ENCODE measurements around the gene VPS33A. TPM values are rescaled to one million over a fixed set of nuclear protein-coding genes. Genes with fewer than 3 reads are reported as not detected.

VPS33A gene
- total RNA-seq, 2 donors from 2014 or later: 10.7 to 12.5 TPM

- ATAC-seq (ENCODE audit: insufficient number of reproducible peaks, low FRiP score, low read depth) (no peak), DNase-seq (ENCODE audit: low spot score) (no peak)
- Histone ChIP-seq H3K27me3 (replicated peaks; ENCODE audit: insufficient read depth) (no peaks in the 10 kb centered on the region), H3K4me3 (no peak overlapping the region), H3K36me3 (peaks cover 27% of the 10 kb centered on the region), H3K27ac (no peak overlapping the region), H3K9me3 (no peaks in the 10 kb centered on the region), H3K4me1 (ENCODE audit: control insufficient read depth in 1 of 2, low read depth in 2 of 2) (no peaks in the 10 kb centered on the region)
- no peak for TF ChIP-seq CTCF (IDR thresholded peaks at IDR 0.05)
Observed at GRCh38 chr12:122250536-122250935, 15.8 kb downstream of the VPS33A start.

DNA sequence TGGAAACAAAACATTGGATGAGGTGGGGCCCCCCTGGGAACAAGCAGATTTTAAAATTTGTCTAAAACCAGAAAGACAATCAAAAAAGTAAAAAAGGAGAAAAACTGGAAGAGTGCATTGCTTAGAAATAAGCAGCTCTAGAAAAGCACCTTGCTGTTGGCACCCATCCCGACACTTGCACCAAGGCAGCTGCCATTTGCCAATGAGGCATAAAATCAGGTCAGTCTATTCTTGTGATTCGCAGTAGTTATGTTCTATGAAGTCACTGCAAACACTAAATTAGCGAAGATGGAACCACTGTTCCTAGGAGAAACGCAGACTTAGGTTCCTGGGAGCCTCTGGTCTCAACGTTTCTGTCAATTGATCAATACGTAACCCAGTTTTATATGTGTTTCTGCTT is 16.2 kb downstream of the VPS33A start:
- peaks cover 27% of the 10 kb centered on the region for H3K36me3 ChIP-seq
- no peak for TF ChIP-seq CTCF (IDR thresholded peaks at IDR 0.05)

DNA sequence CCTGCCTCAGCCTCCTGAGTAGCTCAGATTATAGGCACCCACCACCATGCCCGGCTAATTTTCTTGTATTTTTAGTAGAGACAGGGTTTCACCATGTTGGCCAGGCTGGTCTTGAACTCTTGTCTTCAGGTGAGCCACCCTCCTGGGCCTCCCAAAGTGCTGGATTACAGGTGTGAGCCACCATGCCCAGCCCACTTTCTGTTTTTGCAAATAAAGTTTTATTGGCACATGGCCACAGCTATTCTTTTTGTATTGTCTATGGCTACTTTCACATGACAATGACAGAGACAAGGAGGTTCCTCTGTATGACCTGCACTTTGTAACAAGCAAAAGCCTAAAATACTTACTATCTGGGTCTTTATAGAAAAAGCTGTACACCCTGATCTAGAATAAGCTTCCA is 20.7 kb downstream of the VPS33A start:
- DNase-seq (ENCODE audit: low spot score): no peak
- H3K9me3 ChIP-seq: no peaks in the 10 kb centered on the region
- no peak overlapping the region for H3K27ac ChIP-seq
- ATAC-seq (ENCODE audit: insufficient number of reproducible peaks, low FRiP score, low read depth): no peak
- H3K4me3 ChIP-seq: no peak overlapping the region
- peaks cover 37% of the 10 kb centered on the region for H3K36me3 ChIP-seq
- TF ChIP-seq CTCF (IDR thresholded peaks at IDR 0.05): no peak
- no peaks in the 10 kb centered on the region for H3K4me1 ChIP-seq (ENCODE audit: control insufficient read depth in 1 of 2, low read depth in 2 of 2)
- no peaks in the 10 kb centered on the region for H3K27me3 ChIP-seq (replicated peaks; ENCODE audit: insufficient read depth)

More for the DNA sequence above, 16.2 kb downstream of the VPS33A start:
- no peaks in the 10 kb centered on the region for H3K4me1 ChIP-seq (ENCODE audit: control insufficient read depth in 1 of 2, low read depth in 2 of 2)
- DNase-seq (ENCODE audit: low spot score) (no peak), ATAC-seq (ENCODE audit: insufficient number of reproducible peaks, low FRiP score, low read depth) (no peak)
- no peak overlapping the region for H3K4me3 ChIP-seq
- H3K27ac ChIP-seq: no peak overlapping the region
- no peaks in the 10 kb centered on the region for H3K27me3 ChIP-seq (replicated peaks; ENCODE audit: insufficient read depth)
- no peaks in the 10 kb centered on the region for H3K9me3 ChIP-seq

DNA sequence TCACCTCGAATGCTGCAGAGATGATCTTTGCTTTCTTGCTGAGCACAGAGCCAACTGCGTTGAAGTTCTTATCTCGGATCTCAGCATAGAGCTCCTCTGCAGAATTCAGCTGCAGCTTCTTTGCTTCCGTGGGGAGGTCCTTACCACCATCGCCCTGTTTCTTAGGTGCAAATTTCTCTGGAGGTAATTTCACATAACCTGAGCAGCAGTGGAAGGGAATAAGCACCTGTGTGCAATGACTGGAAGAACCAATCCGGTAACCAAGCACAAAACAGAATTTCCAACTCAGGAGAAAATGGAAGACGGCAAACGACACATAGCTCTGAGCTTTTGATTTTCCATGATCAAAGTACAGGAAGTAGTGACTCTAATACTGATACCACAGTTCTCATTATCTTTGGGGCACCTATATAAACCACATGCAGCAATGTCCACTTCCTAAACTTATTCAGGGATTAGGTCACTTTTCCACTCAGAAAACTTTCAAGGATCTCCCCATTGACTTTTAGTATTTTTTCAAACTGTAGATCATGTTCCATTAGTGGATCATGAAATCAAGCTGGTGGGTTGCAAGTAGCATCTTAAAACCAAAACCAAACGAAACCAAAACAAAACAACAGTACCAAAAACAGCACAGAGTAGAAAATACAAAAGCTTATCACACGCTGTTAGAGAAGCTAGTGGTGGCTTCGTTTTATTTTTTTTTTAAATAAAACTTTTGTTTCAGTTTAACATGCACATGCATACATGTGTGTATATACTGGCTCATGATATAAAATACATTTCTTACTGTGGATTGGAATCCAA is 21.5 kb downstream of the VPS33A start:
- no peaks in the 10 kb centered on the region for H3K4me1 ChIP-seq (ENCODE audit: control insufficient read depth in 1 of 2, low read depth in 2 of 2)
- no peak for ATAC-seq (ENCODE audit: insufficient number of reproducible peaks, low FRiP score, low read depth)
- DNase-seq (ENCODE audit: low spot score): no peak
- H3K27me3 ChIP-seq (replicated peaks; ENCODE audit: insufficient read depth): no peaks in the 10 kb centered on the region
- H3K4me3 ChIP-seq: no peak overlapping the region
- no peak overlapping the region for H3K27ac ChIP-seq
- no peak for TF ChIP-seq CTCF (IDR thresholded peaks at IDR 0.05)
- peaks cover 30% of the 10 kb centered on the region for H3K36me3 ChIP-seq
- no peaks in the 10 kb centered on the region for H3K9me3 ChIP-seq

DNA sequence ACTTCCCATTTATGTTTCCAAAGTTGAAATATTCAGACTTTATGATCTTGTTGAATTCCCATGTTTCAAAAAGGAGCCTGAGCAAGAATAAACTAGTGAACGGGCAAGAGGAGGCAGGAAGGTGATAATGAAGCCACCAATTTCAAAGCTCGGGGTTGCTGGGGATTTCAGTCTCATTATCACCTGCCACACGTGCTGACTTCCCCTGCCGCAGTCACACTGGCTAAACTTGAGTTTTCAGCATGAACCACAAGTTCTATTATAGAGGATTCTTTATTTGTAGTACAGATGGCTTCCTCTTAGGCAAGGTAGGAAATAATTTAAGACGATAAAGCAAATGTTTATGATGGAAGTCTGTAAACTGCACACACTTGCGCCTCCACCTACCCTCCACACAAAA is 22.3 kb downstream of the VPS33A start:
- Histone ChIP-seq H3K27me3 (replicated peaks; ENCODE audit: insufficient read depth) (no peaks in the 10 kb centered on the region), H3K4me1 (ENCODE audit: control insufficient read depth in 1 of 2, low read depth in 2 of 2) (no peaks in the 10 kb centered on the region), H3K36me3 (peaks cover 25% of the 10 kb centered on the region), H3K27ac (no peak overlapping the region), H3K9me3 (no peaks in the 10 kb centered on the region), H3K4me3 (no peak overlapping the region)
- DNase-seq (ENCODE audit: low spot score) (no peak), ATAC-seq (ENCODE audit: insufficient number of reproducible peaks, low FRiP score, low read depth) (no peak)
- no peak for TF ChIP-seq CTCF (IDR thresholded peaks at IDR 0.05)

Measured in thoracic aorta (tissue), 2 donors.